Measurements from ENCODE around the gene HYI.
"Not testable (repeated sequence)": the region's sequence is repeated elsewhere in the genome, so short reads cannot be mapped to it uniquely, and the experiment has no call there.

The HYI gene

DNA sequence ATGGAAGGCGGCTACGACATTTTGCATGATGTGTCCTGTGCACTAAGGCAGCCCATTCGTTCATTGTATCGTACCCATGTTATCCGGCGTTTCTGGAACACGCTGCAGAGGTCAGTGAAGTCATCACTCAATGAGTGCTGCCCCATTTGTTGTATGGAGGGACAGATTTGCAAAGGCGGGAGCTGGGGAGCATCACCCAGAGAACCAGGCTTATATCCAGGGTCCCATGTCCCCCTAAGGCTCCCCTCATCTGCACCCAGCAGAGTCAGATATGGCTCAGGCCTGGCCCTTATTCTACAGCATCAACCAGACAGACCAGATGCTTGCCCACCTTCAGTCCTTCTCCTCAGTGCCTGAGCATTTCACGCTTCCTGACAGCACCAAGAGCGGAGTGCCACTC is 32.9 kb downstream of the HYI start:
- no peak overlapping the region for H3K4me3 ChIP-seq (ENCODE audit: low read depth in 1 of 2, low read length in 2 of 2)
- no peaks in the 10 kb centered on the region for H3K27me3 ChIP-seq (ENCODE audit: control insufficient read depth in 1 of 2, insufficient read depth in 2 of 2, low read length in 2 of 2)
- no peak overlapping the region for H3K9ac ChIP-seq (ENCODE audit: low read depth in 1 of 2, low read length in 2 of 2)
- no peak overlapping the region for H3K27ac ChIP-seq (ENCODE audit: low read depth, low read length)
- H3K9me3 ChIP-seq (ENCODE audit: control insufficient read depth in 1 of 2, low read length in 2 of 2), result no peaks in the 10 kb centered on the region
- peaks cover 84 to 95% of the 10 kb centered on the region in 2 donors for H3K36me3 ChIP-seq (ENCODE audit: control insufficient read depth in 1 of 2, insufficient read depth in 2 of 2, low read length in 2 of 2)
- H3K4me1 ChIP-seq (ENCODE audit: control insufficient read depth in 1 of 2, insufficient read depth in 2 of 2, low read length in 2 of 2), result no peaks in the 10 kb centered on the region

DNA sequence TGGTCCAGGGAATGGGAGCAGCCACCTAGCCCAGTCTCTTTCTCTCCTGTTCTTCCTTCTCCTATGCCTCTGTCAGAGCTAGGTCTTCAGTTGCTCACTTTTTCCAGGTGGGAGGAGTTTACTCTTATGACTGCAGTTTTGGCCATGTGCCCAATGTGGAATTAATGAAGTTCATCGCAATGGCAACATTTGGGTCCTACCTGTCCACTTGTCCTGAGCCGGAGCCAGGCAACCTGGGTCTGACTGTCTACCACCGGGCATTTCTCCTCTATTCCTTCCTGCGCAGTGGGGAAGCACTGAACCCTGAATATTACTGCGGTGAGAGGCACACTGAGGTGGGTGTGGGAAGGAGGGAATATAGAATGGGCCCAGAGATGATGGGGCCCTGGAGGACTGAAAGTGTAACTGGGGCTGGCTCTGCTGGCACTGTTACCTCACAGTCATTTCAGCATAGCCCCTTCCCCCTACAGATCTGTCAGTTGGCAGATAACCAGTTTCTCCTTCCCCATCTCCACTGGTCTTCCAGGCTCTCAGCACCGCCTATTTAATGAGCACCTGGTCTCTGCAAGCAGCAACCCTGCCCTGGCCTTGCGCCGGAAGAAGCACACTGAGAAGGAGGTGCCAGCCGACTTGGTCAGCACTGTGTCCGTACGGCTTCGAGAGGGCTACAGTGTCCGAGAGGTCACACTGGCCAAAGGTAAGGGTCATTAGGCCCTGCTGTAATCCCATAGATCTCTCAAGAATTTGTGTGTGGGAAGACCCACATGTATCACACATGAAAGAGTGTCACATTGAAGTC is 33.9 kb downstream of the HYI start:
- H3K9ac ChIP-seq (ENCODE audit: low read depth in 1 of 2, low read length in 2 of 2), result no peak overlapping the region
- H3K9me3 ChIP-seq (ENCODE audit: control insufficient read depth in 1 of 2, low read length in 2 of 2), result no peaks in the 10 kb centered on the region
- no peak overlapping the region for H3K4me3 ChIP-seq (ENCODE audit: low read depth in 1 of 2, low read length in 2 of 2)
- H3K27ac ChIP-seq (ENCODE audit: low read depth, low read length), result no peak overlapping the region
- H3K4me1 ChIP-seq (ENCODE audit: control insufficient read depth in 1 of 2, insufficient read depth in 2 of 2, low read length in 2 of 2), result no peaks in the 10 kb centered on the region
- H3K36me3 ChIP-seq (ENCODE audit: control insufficient read depth in 1 of 2, insufficient read depth in 2 of 2, low read length in 2 of 2), result peaks cover 81 to 95% of the 10 kb centered on the region in 2 donors
- no peaks in the 10 kb centered on the region for H3K27me3 ChIP-seq (ENCODE audit: control insufficient read depth in 1 of 2, insufficient read depth in 2 of 2, low read length in 2 of 2)

DNA sequence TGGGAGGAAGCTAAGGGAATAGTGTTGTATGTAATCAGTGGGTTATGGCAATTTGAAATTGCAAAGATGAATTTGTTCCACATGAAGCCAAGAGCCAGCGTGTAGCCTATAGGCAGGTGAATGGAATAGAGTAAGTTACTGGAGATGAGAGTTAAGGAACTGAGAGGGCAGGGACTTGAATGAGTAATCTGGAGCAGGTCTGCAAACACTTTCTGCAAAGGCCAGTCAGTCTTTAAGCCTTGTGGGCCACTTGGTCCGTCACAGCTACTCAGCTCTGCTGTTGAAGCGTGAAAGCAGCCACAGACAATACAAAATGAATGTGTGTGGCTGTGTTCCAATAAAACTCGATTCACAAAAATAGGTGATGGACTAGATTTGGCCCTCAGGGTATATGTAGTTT is 34.9 kb downstream of the HYI start:
- Histone ChIP-seq H3K27me3 (ENCODE audit: control insufficient read depth in 1 of 2, insufficient read depth in 2 of 2, low read length in 2 of 2) (no peaks in the 10 kb centered on the region), H3K9ac (ENCODE audit: low read depth in 1 of 2, low read length in 2 of 2) (no peak overlapping the region), H3K9me3 (ENCODE audit: control insufficient read depth in 1 of 2, low read length in 2 of 2) (no peaks in the 10 kb centered on the region), H3K4me1 (ENCODE audit: control insufficient read depth in 1 of 2, insufficient read depth in 2 of 2, low read length in 2 of 2) (no peaks in the 10 kb centered on the region), H3K4me3 (ENCODE audit: low read depth in 1 of 2, low read length in 2 of 2) (no peak overlapping the region), H3K27ac (ENCODE audit: low read depth, low read length) (no peak overlapping the region), H3K36me3 (ENCODE audit: control insufficient read depth in 1 of 2, insufficient read depth in 2 of 2, low read length in 2 of 2) (peaks cover 72 to 88% of the 10 kb centered on the region in 2 donors)

DNA sequence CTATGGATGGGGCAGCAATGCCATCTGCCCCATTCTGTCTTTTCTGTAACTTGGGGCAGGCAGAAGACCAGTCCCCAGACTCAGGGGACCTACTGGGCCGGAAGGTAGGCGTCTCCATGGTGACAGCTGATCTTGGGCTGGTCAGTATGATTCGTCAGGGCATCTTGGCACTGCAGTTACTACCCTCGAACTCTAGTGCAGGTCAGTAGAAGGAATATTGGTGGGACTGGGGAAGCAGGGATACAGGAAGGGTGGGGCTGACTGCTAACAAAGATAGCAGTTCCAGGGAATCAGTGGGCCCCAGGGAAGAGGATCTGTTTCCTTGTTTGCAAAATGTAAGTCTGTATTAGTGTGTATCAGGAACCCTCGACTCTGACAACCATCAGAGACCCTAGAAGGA is 37.8 kb downstream of the HYI start:
- H3K27ac ChIP-seq (ENCODE audit: low read depth, low read length), result no peak overlapping the region
- H3K27me3 ChIP-seq (ENCODE audit: control insufficient read depth in 1 of 2, insufficient read depth in 2 of 2, low read length in 2 of 2), result no peaks in the 10 kb centered on the region
- H3K4me3 ChIP-seq (ENCODE audit: low read depth in 1 of 2, low read length in 2 of 2), result no peak overlapping the region
- peaks cover 50 to 67% of the 10 kb centered on the region in 2 donors for H3K36me3 ChIP-seq (ENCODE audit: control insufficient read depth in 1 of 2, insufficient read depth in 2 of 2, low read length in 2 of 2)
- no peaks in the 10 kb centered on the region for H3K4me1 ChIP-seq (ENCODE audit: control insufficient read depth in 1 of 2, insufficient read depth in 2 of 2, low read length in 2 of 2)
- no peaks in the 10 kb centered on the region for H3K9me3 ChIP-seq (ENCODE audit: control insufficient read depth in 1 of 2, low read length in 2 of 2)
- H3K9ac ChIP-seq (ENCODE audit: low read depth in 1 of 2, low read length in 2 of 2), result no peak overlapping the region

DNA sequence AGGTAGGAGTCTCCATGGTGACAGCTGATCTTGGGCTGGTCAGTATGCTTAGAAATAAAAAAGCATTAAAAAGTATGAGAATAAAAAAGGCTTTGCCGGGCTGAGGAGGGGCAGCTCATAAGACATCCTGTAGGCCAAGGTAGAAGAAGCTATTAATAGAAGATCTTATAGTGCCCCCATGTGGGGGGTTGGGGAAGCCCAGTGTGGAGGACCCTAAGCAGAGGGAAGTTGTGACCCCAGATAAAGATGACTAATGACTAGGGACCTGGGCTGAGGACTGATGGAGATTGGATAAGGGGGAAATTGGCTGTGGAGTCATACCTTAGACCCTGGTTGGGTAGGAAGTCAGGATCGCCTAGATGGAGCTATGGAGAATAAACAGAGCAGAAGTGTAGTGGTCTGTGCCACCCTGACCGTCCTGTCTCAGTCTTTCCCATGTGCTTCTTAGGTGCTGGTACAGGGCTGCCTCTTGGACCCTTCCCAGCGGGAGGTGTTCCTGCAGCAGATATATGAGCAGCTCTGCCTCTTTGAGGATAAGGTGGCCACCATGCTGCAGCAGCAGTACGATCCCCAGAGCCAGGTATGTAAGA is 39.0 kb downstream of the HYI start:
- H3K27me3 ChIP-seq (ENCODE audit: control insufficient read depth in 1 of 2, insufficient read depth in 2 of 2, low read length in 2 of 2), result no peaks in the 10 kb centered on the region
- no peak overlapping the region for H3K4me3 ChIP-seq (ENCODE audit: low read depth in 1 of 2, low read length in 2 of 2)
- no peak overlapping the region for H3K9ac ChIP-seq (ENCODE audit: low read depth in 1 of 2, low read length in 2 of 2)
- no peaks in the 10 kb centered on the region for H3K4me1 ChIP-seq (ENCODE audit: control insufficient read depth in 1 of 2, insufficient read depth in 2 of 2, low read length in 2 of 2)
- H3K36me3 ChIP-seq (ENCODE audit: control insufficient read depth in 1 of 2, insufficient read depth in 2 of 2, low read length in 2 of 2), result peaks cover 38 to 55% of the 10 kb centered on the region in 2 donors
- H3K27ac ChIP-seq (ENCODE audit: low read depth, low read length), result no peak overlapping the region
- H3K9me3 ChIP-seq (ENCODE audit: control insufficient read depth in 1 of 2, low read length in 2 of 2), result no peaks in the 10 kb centered on the region

DNA sequence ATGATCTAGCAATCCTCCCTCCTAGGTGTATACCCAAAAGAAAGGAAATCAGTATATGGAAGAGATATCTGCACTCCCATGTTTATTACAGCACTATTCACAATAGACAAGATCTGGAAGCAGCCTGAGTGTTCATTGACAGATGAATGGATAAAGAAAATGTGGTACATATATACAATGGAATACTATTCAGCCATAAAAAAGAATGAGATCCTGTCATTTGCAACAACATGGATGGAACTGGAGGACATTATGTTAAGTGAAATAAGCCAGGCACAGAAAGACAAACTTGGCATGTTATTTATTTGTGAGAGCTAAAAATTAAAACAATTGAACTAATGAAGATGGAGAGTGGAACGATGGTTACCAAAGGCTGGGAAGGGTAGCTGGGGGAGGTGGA is 40.3 kb downstream of the HYI start:
- not testable (repeated sequence) for H3K27me3 ChIP-seq (ENCODE audit: control insufficient read depth in 1 of 2, insufficient read depth in 2 of 2, low read length in 2 of 2); H3K27ac ChIP-seq (ENCODE audit: low read depth, low read length); H3K4me1 ChIP-seq (ENCODE audit: control insufficient read depth in 1 of 2, insufficient read depth in 2 of 2, low read length in 2 of 2); H3K4me3 ChIP-seq (ENCODE audit: low read depth in 1 of 2, low read length in 2 of 2); H3K9me3 ChIP-seq (ENCODE audit: control insufficient read depth in 1 of 2, low read length in 2 of 2); H3K9ac ChIP-seq (ENCODE audit: low read depth in 1 of 2, low read length in 2 of 2)
- H3K36me3 ChIP-seq (ENCODE audit: control insufficient read depth in 1 of 2, insufficient read depth in 2 of 2, low read length in 2 of 2), result peaks cover 33 to 49% of the 10 kb centered on the region in 2 donors

DNA sequence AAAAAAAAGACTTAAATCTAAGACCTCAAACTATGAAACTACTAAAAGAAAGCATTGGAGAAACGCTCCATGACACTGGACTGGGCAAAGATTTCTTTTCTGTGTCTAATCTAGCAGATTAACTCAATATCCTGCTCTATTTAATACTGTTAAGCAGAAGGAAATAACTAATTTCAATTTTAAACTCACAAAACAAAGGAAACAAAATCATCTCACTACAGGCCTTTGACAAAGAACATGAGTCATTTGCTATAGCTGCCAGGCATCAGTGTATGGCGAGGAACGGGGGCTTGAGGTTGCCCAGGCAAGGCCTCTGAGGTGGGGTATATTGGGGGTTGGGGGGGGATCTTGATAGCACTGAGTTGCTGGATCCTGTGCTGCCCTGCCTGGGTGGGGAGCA is 43.2 kb downstream of the HYI start:
- Histone ChIP-seq H3K27ac (ENCODE audit: low read depth, low read length) (no peak overlapping the region), H3K4me1 (ENCODE audit: control insufficient read depth in 1 of 2, insufficient read depth in 2 of 2, low read length in 2 of 2) (peaks cover 3 to 5% of the 10 kb centered on the region in 2 donors), H3K36me3 (ENCODE audit: control insufficient read depth in 1 of 2, insufficient read depth in 2 of 2, low read length in 2 of 2) (peaks cover 19 to 38% of the 10 kb centered on the region in 2 donors), H3K4me3 (ENCODE audit: low read depth in 1 of 2, low read length in 2 of 2) (no peak overlapping the region), H3K27me3 (ENCODE audit: control insufficient read depth in 1 of 2, insufficient read depth in 2 of 2, low read length in 2 of 2) (no peaks in the 10 kb centered on the region), H3K9me3 (ENCODE audit: control insufficient read depth in 1 of 2, low read length in 2 of 2) (no peaks in the 10 kb centered on the region), H3K9ac (ENCODE audit: low read depth in 1 of 2, low read length in 2 of 2) (no peak overlapping the region)

DNA sequence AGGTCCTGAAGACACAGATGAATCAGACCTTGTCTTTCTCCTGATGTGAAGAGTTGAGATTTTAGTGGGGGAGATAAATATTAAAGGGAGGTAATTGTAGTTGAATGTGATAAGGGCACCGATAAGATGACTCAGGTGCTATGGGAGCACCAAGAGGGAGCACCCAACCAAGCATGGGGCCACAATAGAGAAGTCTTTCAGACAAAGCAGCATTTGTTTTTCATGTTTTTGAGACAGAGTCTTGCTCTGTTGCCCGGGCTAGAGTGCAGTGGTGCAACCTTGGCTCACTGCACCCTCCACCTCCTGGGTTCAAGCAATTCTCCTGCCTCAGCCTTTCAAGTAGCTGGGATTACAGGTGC is 47.9 kb downstream of the HYI start:
- Histone ChIP-seq H3K9ac (ENCODE audit: low read depth in 1 of 2, low read length in 2 of 2) (no peak overlapping the region), H3K4me1 (ENCODE audit: control insufficient read depth in 1 of 2, insufficient read depth in 2 of 2, low read length in 2 of 2) (peaks cover 16 to 18% of the 10 kb centered on the region in 2 donors), H3K27ac (ENCODE audit: low read depth, low read length) (no peak overlapping the region), H3K4me3 (ENCODE audit: low read depth in 1 of 2, low read length in 2 of 2) (no peak overlapping the region), H3K9me3 (ENCODE audit: control insufficient read depth in 1 of 2, low read length in 2 of 2) (no peaks in the 10 kb centered on the region), H3K36me3 (ENCODE audit: control insufficient read depth in 1 of 2, insufficient read depth in 2 of 2, low read length in 2 of 2) (peaks cover 23 to 50% of the 10 kb centered on the region in 2 donors), H3K27me3 (ENCODE audit: control insufficient read depth in 1 of 2, insufficient read depth in 2 of 2, low read length in 2 of 2) (no peaks in the 10 kb centered on the region)

DNA sequence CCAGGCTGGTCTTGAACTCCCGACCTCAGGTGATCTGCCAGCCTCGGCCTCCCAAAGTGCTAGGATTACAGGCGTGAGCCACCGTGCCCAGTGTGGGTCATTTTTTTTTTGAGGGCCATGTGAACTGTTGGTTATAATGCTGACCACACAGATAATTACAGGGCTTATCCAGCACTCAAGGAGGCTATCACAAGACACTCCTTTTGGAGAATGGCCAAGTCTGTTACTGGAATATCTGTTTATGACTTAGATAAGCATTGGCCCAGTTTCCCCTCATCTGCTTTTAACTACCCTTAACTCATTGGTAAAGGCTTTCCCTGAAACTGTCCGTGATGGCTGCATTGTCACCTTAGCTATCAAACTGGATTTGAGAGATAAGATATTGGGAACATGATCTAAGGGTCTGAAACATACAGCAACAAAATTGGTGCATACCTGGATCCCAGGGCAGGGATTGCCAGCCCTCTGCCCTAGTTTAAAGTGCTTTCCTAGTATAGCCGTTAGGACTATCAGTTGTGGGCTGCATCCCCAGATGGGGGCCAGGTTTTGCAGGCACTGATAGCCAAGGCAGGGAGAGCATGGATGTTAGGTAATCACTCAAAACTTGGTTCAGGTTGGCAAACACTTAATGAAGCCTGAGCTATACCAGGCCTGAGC is 48.4 kb downstream of the HYI start:
- no peak overlapping the region for H3K9ac ChIP-seq (ENCODE audit: low read depth in 1 of 2, low read length in 2 of 2)
- peaks cover 16 to 18% of the 10 kb centered on the region in 2 donors for H3K4me1 ChIP-seq (ENCODE audit: control insufficient read depth in 1 of 2, insufficient read depth in 2 of 2, low read length in 2 of 2)
- no peak overlapping the region for H3K27ac ChIP-seq (ENCODE audit: low read depth, low read length)
- H3K4me3 ChIP-seq (ENCODE audit: low read depth in 1 of 2, low read length in 2 of 2), result no peak overlapping the region
- H3K9me3 ChIP-seq (ENCODE audit: control insufficient read depth in 1 of 2, low read length in 2 of 2), result no peaks in the 10 kb centered on the region
- no peaks in the 10 kb centered on the region for H3K27me3 ChIP-seq (ENCODE audit: control insufficient read depth in 1 of 2, insufficient read depth in 2 of 2, low read length in 2 of 2)
- H3K36me3 ChIP-seq (ENCODE audit: control insufficient read depth in 1 of 2, insufficient read depth in 2 of 2, low read length in 2 of 2), result peaks cover 23 to 50% of the 10 kb centered on the region in 2 donors

DNA sequence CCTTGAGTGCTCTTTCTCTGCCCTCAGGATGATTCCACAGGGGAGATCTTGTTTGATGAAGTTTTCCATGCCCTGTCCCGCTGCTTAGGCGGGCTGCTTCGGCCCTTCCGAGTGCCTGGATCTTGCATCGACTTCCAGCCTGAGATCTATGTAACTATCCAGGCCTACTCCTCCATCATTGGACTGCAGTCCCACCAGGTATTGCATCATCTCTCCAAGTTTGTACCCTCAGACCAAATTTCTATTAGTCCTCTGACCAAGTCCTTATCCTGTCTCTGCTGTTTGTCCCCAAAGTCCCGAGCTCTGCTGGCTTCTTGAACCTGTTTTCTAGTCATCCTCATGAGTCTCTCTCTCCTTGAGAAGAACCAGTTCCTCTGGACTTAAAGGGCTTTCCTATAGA is 49.4 kb downstream of the HYI start:
- Histone ChIP-seq H3K4me3 (ENCODE audit: low read depth in 1 of 2, low read length in 2 of 2) (no peak overlapping the region), H3K36me3 (ENCODE audit: control insufficient read depth in 1 of 2, insufficient read depth in 2 of 2, low read length in 2 of 2) (peaks cover 23 to 50% of the 10 kb centered on the region in 2 donors), H3K9me3 (ENCODE audit: control insufficient read depth in 1 of 2, low read length in 2 of 2) (no peaks in the 10 kb centered on the region), H3K27ac (ENCODE audit: low read depth, low read length) (no peak overlapping the region), H3K4me1 (ENCODE audit: control insufficient read depth in 1 of 2, insufficient read depth in 2 of 2, low read length in 2 of 2) (peaks cover 16 to 18% of the 10 kb centered on the region in 2 donors), H3K27me3 (ENCODE audit: control insufficient read depth in 1 of 2, insufficient read depth in 2 of 2, low read length in 2 of 2) (no peaks in the 10 kb centered on the region), H3K9ac (ENCODE audit: low read depth in 1 of 2, low read length in 2 of 2) (no peak overlapping the region)

Data from duodenal mucosa (tissue), 2 donors.